ENCODE data around the gene PLA2G2C. TPM values are rescaled to one million over a fixed set of nuclear protein-coding genes. Genes with fewer than 3 reads are reported as not detected.

PLA2G2C gene
- total and polyA plus RNA-seq, 8 donors = 0.06 to 0.16 (median 0.11) TPM; not detected in 3

DNA sequence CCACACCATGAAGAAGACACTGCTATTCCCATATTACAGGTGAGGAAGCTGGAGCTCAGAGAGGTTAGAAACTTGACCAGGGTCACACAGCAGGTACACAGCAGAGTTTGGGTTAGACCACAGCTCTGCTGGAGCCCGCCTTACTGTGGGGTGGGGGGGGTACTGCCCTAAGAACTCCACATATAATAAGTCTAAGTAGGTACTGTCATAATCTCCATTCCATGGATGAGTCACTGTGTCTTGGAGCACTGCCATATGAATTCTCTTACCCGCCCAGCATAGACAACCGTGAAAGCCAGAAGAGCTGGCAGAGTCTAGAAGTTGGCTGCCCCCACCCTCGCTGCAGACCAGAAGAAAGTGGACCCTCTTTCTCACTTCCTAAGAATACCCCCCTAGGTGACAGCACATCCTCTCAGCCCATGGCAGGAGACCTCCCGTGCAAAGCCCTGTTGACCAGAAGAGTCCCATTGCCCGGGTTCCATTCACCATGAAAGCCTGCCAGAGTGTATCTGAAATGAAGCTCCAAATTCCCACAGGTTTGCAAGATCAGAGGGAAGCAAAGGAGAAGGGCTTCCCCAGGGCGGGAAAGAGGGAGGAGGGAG is 61.8 kb downstream of the PLA2G2C start:
- intact Hi-C loops (cut with DNase I) = no loop called here
- peak; percentile 45 for ATAC-seq

DNA sequence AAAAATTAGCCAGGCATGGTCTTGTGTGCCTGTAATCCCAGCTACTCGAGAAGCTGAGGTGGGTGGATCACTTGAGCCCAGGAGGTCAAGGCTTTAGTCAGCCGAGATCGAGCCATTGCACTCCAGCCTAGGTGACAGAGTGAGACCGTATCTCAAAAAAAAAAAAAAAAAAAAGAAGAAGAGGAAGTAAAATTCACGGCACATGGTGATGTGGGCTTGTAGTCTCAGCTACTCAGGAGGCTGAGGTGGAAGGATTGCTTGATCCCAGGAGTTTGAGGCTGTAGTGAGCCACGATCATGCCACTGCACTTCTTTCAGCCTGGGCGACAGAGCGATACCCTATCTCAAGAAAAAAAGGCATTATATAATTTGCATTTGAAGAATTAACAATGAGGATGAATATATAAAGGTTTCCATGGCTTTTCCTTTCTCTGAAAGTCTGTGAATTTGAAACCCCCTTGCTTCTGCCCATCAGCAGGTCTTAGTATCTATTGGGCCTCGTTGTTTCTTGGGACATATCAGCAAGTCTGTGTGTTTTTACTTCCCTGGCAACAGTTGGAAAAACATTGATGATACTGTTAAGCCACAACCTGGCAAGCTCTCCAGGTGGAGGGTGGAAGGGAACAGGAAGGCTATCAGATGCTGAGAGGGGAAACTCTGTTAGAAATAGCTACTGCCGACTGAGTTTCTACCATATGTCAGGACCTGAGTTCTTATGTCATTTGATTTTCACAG is 62.4 kb downstream of the PLA2G2C start:
- Histone ChIP-seq H3K4me1 (peaks cover 2 to 3% of the 10 kb centered on the region in 2 donors), H3K9me3 (no peaks in the 10 kb centered on the region), H3K27me3 (no peaks in the 10 kb centered on the region), H3K4me3 (no peak overlapping the region), H3K36me3 (no peaks in the 10 kb centered on the region), H3K27ac (no peak overlapping the region)
- TF ChIP-seq, protein P1, sequence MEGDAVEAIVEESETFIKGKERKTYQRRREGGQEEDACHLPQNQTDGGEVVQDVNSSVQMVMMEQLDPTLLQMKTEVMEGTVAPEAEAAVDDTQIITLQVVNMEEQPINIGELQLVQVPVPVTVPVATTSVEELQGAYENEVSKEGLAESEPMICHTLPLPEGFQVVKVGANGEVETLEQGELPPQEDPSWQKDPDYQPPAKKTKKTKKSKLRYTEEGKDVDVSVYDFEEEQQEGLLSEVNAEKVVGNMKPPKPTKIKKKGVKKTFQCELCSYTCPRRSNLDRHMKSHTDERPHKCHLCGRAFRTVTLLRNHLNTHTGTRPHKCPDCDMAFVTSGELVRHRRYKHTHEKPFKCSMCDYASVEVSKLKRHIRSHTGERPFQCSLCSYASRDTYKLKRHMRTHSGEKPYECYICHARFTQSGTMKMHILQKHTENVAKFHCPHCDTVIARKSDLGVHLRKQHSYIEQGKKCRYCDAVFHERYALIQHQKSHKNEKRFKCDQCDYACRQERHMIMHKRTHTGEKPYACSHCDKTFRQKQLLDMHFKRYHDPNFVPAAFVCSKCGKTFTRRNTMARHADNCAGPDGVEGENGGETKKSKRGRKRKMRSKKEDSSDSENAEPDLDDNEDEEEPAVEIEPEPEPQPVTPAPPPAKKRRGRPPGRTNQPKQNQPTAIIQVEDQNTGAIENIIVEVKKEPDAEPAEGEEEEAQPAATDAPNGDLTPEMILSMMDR (IDR thresholded peaks at IDR 0.05) = no peak
- ATAC-seq (no peak), DNase-seq (peak in 1 of 4 donors; percentile 4)
- intact Hi-C loops (cut with DNase I) = no loop called here

More for the DNA sequence above, 61.8 kb downstream of the PLA2G2C start:
- Histone ChIP-seq H3K27ac (no peak overlapping the region), H3K4me1 (peaks cover 2 to 3% of the 10 kb centered on the region in 2 donors), H3K36me3 (no peaks in the 10 kb centered on the region), H3K4me3 (no peak overlapping the region), H3K27me3 (no peaks in the 10 kb centered on the region), H3K9me3 (peaks cover 0 to 2% of the 10 kb centered on the region in 2 donors)
- DNase-seq = no peak
- TF ChIP-seq, protein P1 (IDR thresholded peaks at IDR 0.05) = no peak

DNA sequence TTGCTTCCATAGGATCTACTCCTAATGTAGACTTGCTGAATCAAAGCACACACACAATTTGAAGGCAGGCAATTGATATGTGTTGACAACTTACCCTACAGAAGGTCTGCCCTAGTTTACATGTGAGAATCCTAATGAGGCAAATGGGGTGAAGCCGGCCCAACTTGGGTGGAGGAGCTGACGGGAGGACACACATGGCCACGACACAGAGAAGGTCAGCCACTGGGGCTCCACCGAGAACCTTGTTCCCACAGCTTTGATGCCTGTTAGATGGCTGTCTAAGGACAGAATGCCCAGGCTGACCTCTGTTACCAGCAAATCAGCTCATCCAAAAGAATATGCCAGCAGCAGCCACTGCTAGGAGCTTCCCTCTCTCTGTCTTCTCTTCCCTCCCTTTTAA is 65.5 kb downstream of the PLA2G2C start:
- Histone ChIP-seq H3K36me3 (no peaks in the 10 kb centered on the region), H3K9me3 (no peaks in the 10 kb centered on the region), H3K4me3 (no peak overlapping the region), H3K27me3 (no peaks in the 10 kb centered on the region), H3K4me1 (peaks cover 2 to 3% of the 10 kb centered on the region in 2 donors), H3K27ac (no peak overlapping the region)
- TF ChIP-seq, protein P1 (IDR thresholded peaks at IDR 0.05) = no peak
- ATAC-seq = no peak
- no peak for DNase-seq
- intact Hi-C loops (cut with DNase I) = no loop called here

DNA sequence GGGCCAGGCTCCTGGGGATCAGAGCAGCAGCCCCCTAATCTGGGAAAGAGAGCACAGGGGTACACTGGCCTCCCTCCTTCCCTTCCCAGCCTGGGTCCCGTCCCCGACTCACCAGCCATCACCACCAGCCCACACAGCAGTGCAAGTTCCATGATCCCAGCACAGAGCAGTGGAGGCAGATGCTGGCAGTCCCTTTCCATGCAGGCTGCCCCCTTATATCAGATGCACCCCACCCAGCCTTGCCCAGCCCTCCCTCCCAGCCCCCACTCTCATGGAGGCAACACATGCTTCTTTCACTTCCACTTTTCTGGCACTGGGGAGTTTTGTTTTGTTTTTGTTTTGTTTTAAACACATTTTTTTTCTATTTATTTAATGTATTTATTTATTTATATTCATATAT is 67.0 kb downstream of the PLA2G2C start, which contains the start of gene PLA2G2D:
PLA2G2D (minus strand) TSS at position 190 of the 400 bp plus-strand sequence; CDS start at position 152, 38 bp downstream.
- intact Hi-C loops (cut with DNase I) = no loop called here
- Histone ChIP-seq H3K4me1 (no peaks in the 10 kb centered on the region), H3K27ac (no peak within 1 kb of the TSS), H3K4me3 (no peak within 1 kb of the TSS), H3K36me3 (no peaks in the 10 kb centered on the region), H3K27me3 (no peaks in the 10 kb centered on the region), H3K9me3 (no peaks in the 10 kb centered on the region)
- ATAC-seq (no peak), DNase-seq (no peak)
- TF ChIP-seq, protein P1 (IDR thresholded peaks at IDR 0.05) = no peak

DNA sequence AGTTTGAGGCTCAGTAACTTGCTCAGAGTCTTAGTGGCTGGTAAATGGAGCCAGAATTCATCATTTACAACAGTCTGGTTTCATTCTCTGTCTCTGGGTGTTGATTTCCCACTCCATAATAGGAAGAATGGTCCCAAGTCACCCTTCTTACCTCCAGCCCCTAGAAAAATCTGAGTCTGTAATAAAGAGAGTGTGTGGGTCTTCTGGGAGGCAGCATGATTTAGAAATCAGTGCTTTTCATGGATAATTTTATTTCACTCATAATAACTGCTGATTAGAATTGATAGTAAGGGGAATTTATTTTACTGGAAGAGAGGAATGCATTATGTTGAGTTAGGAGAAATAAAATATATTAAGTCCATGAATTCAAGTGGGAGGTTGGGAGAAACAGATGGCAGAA is 69.1 kb downstream of the PLA2G2C start:
- Histone ChIP-seq H3K9me3 (no peaks in the 10 kb centered on the region), H3K27me3 (no peaks in the 10 kb centered on the region), H3K27ac (no peak overlapping the region), H3K36me3 (no peaks in the 10 kb centered on the region), H3K4me3 (no peak overlapping the region), H3K4me1 (no peaks in the 10 kb centered on the region)
- intact Hi-C loops (cut with DNase I) = no loop called here
- ATAC-seq = no peak
- DNase-seq = no peak
- TF ChIP-seq, protein P1 (IDR thresholded peaks at IDR 0.05) = no peak
